Spleen (tissue), 7 donors: Measurements from ENCODE around the gene PTPRN2.

Experiments
- POLR2AphosphoS5 ChIP-seq, 3 donors: sonication (generic); formaldehyde crosslinking; IDR thresholded peaks; one replicate each; pipeline ENCODE4 v1.5.1; 2017; ENCODE audit warnings: antibody characterized with exemption in 3 of 3
- TF ChIP-seq, protein P1 (sequence below), 11 experiments: fragments of 200-600 bp in 7 of 11; fragments of 450-650 bp in 4 of 11; sonication (generic) in 4 of 11; IDR thresholded peaks in 8 of 11; conservative IDR thresholded peaks in 3 of 11; 1 replicate in 7 of 11; 2 replicates in 4 of 11; pipeline versions ENCODE4 v1.4.0 to v1.8.0; 2016 to 2021; ENCODE audit warnings: antibody characterized with exemption in 11 of 11, inconsistent platforms in 4 of 11, mild to moderate bottlenecking in 1 of 11
- donor health status: DM: no; HTN: no; CAD: no; lungs with moderate emphysema.
- donor health status: DM: no; HTN: no; CAD: no.
- donor health status: DM: no; HTN: no; CAD: no.

DNA sequence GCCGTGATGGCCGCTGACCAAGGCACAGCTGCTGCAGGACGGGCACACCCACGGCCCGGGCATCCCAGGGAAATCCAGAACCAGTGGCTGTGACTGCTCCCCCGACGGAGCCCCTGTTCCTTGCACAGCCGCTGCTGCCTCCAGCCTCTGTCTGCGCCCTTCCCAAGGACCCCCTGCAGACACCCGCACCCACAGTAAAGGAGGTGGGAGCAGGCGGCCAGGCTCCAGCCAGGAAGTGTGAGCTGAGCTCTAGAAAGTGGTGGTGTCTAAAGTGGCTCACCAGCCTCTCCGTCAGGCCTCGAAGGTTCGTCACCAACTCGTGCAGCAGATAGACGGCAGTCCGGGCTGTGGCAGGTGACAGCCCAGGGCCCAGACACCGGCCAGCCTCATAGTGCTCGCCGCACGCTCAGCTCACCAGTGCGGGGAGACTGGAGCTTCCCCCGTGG is 944.1 kb downstream of the PTPRN2 start:
- TF ChIP-seq, protein P1, sequence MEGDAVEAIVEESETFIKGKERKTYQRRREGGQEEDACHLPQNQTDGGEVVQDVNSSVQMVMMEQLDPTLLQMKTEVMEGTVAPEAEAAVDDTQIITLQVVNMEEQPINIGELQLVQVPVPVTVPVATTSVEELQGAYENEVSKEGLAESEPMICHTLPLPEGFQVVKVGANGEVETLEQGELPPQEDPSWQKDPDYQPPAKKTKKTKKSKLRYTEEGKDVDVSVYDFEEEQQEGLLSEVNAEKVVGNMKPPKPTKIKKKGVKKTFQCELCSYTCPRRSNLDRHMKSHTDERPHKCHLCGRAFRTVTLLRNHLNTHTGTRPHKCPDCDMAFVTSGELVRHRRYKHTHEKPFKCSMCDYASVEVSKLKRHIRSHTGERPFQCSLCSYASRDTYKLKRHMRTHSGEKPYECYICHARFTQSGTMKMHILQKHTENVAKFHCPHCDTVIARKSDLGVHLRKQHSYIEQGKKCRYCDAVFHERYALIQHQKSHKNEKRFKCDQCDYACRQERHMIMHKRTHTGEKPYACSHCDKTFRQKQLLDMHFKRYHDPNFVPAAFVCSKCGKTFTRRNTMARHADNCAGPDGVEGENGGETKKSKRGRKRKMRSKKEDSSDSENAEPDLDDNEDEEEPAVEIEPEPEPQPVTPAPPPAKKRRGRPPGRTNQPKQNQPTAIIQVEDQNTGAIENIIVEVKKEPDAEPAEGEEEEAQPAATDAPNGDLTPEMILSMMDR (IDR thresholded peaks at IDR 0.05 in 8 of 11, conservative IDR thresholded peaks at IDR 0.05 in 3 of 11): no peak
- TF ChIP-seq POLR2AphosphoS5 (IDR thresholded peaks at IDR 0.05): no peak
